Measurements from ENCODE around the gene FBXO38. TPM values are rescaled to one million over a fixed set of nuclear protein-coding genes. Genes with fewer than 3 reads are reported as not detected.
"Not testable (repeated sequence)": the region's sequence is repeated elsewhere in the genome, so short reads cannot be mapped to it uniquely, and the experiment has no call there.

FBXO38 gene
- total RNA-seq, 1 donor = 28.8 TPM

- DNase-seq (ENCODE audit: low read depth in 2 of 3, low spot score in 2 of 3) = not testable (repeated sequence)
Observed at GRCh38 chr5:148468746-148469145, 85.0 kb downstream of the FBXO38 start.

GRCh38 chr5:148469501-148469935, 85.8 kb downstream of the FBXO38 start:
- DNase-seq (ENCODE audit: low read depth in 2 of 3, low spot score in 2 of 3) = no peak

GRCh38 chr5:148471379-148471778, 87.6 kb downstream of the FBXO38 start:
- DNase-seq (ENCODE audit: low read depth in 2 of 3, low spot score in 2 of 3) = no peak

DNA sequence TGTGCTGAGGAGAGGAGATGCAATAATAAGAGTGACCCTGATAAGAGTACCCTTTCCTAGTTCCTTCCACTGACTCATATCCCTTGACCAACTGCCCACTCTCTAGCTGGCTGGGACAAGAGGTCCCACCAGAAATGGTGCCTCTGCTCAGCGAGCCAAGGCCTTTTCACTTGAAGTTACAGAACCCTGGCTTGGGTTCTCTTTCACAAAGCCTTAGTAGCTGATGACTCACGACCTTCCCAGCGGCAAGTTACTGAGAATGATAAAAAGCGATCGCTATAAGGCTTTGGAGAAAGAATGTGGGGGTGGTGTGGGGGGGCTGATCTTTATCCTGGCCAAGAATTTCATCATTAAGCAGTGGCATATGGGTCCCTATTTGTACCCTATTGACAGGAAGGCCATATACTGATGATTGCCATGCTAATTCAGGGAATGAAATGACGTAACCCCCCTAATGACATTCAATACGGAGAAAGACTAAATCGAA, 90.3 kb downstream of the FBXO38 start:
- no peak for DNase-seq (ENCODE audit: low read depth in 2 of 3, low spot score in 2 of 3)

- no peak for DNase-seq (ENCODE audit: low read depth in 2 of 3, low spot score in 2 of 3)
Observed at GRCh38 chr5:148476302-148476701, 92.5 kb downstream of the FBXO38 start.

DNA sequence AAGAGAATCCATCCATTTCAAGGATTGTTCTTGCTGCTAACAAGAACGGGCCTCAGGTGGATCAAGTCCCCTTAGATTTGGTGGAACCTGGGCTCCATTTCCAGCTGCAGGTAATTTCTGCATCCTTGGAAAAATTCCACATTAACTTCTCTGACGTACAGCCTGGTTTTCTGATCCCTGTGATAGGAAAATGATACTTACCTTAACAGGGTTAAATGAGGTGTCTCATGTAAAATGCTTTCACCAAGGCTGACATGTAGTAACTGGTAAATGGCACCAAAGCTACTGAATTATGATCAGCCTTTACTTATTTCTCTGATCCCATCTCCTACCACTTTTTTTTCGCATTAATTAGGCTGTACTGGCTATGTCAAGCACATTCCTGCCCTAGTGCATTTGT, 93.7 kb downstream of the FBXO38 start:
- no peak for DNase-seq (ENCODE audit: low read depth in 2 of 3, low spot score in 2 of 3)

DNA sequence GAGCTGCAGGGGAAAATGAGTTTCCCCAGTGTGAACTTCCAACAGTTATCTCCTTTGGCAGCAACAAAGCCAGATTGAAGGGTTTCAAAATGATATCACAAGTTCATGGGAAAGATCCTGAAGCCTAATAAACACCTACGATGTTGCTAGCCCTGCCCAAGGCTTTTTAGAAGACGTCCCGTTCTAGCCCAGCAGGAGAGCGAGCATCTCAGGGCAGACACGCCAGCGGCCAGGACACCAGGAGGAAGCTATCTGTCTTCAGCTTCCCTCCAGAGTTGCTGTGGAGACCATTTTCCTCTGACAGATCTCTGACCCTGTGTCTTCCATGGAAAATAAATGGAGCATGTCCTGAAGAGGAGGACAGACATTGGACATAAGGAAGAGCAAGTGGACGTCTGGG, 98.4 kb downstream of the FBXO38 start:
- no peak for DNase-seq (ENCODE audit: low read depth in 2 of 3, low spot score in 2 of 3)

DNA sequence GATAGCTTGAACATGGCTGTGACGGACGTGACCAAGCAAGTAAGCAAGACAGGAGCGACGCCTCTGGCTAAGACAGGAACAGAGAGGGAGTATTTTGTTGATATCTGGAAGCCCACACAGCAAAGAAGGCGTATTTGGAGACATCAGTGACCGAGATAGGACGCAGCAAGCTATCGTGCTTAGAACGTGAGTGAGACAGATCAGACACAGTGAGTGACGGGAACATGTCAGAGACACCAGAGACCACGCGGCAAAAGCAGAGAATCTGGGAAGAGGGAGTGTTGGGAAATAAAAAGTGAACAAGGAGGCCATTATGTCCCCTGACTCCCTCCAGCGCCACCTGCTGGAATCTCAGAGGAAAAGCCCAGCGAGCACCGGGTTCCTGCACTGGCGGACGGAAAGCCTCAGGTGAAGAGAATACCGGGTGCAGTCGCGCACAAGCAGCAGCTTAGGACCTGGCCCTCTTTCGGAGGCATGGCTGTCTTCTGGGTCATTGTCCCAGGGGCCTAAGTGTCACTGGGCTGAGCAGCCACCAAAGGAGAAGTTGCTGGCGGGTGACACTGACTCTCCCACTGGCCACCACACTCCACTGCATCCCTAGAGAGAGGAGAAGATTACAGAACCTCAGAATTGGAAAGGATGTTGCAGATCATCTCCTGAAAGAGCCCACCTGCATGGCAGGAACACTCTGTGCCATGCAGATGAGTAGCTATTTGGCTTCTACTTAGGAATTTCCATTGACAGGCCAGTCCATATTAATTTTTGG, 99.1 kb downstream of the FBXO38 start:
- DNase-seq (ENCODE audit: low read depth in 2 of 3, low spot score in 2 of 3) = peak; percentile 7 to 64 (median 43)

GRCh38 chr5:148483750-148484149, 100.0 kb downstream of the FBXO38 start:
- DNase-seq (ENCODE audit: low read depth in 2 of 3, low spot score in 2 of 3) = no peak

GRCh38 chr5:148484651-148485050, 100.9 kb downstream of the FBXO38 start:
- no peak for DNase-seq (ENCODE audit: low read depth in 2 of 3, low spot score in 2 of 3)

GRCh38 chr5:148486456-148486855, 102.7 kb downstream of the FBXO38 start:
- no peak for DNase-seq (ENCODE audit: low read depth in 2 of 3, low spot score in 2 of 3)

- no peak for DNase-seq (ENCODE audit: low read depth in 2 of 3, low spot score in 2 of 3)
Observed at GRCh38 chr5:148488757-148489156, 105.0 kb downstream of the FBXO38 start.

DNA sequence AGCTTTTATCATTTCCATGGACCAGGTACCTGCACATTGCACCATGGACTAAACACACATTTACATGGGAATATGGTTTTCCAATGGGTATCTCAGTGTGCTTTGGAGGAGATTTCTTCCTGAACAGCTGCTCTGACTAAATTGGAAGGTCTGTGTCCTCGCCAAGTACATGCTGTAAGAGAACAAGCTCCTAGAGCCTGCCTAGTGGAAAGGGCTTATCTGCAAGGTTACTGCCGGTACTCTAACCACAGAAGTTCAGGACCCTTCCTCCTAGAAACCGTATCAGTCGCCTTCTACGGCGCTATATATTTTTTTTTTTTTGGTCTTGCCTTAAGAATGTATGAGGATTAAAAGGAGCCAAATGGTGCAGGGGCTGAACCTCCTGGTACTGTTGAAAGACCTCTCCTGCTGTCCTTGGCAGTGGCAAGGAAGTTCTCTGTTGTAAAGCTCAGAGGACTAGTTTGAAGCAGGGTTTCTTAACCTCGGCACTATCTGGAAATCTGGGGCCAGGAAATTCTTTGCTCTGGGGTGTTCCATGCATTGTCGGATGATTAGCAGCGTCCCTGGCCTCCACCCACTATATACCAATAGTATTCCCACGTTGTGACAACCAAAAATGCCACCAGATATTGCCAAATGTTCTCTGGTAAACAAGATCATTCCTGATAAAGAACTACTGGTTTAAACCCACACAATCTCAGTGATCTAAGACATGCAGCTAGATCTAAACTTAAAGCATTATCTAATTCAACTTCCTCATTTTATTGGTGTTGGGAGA, 107.4 kb downstream of the FBXO38 start:
- DNase-seq (ENCODE audit: low read depth in 2 of 3, low spot score in 2 of 3) = peak in 1 of 3 donors; percentile 4

GRCh38 chr5:148491793-148492184, 108.0 kb downstream of the FBXO38 start:
- DNase-seq (ENCODE audit: low read depth in 2 of 3, low spot score in 2 of 3) = no peak

DNA sequence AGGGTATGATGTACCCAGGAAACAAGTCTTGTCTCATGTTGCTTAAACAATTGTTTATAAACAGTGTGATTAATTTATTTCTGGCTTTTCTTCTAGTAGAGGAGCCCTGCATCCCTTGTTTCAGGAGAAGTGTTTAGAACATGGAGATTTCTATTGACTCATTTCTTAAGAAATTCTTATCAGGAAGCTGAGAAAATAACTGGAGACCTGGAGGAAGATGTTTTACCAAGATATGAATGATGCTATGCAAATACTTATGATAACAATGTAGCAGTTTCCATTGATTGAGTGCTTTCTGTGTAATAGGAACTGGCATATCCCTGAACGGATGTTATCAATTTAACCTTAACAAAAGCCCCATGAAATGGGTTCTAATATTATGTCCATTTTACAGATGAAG, 108.6 kb downstream of the FBXO38 start:
- no peak for DNase-seq (ENCODE audit: low read depth in 2 of 3, low spot score in 2 of 3)

Small RNA genes lying within 50 kb of the gene (small RNA-seq; reads per million reads assigned to genes)
- not detected for gene RF00017

Other genes with a start within 250 kb of the FBXO38 start
- gene SPINK14, start 215.4 kb upstream of the FBXO38 start, total RNA-seq = not detected
- gene SPINK6, start 180.9 kb upstream of the FBXO38 start, total RNA-seq = not detected
- not detected for gene MARCOL, start 145.4 kb upstream of the FBXO38 start, total RNA-seq
- gene SPINK13, start 115.2 kb upstream of the FBXO38 start, total RNA-seq = not detected
- not detected for gene SPINK7, start 71.5 kb upstream of the FBXO38 start, total RNA-seq
- gene SPINK9, start 48.4 kb upstream of the FBXO38 start, total RNA-seq = not detected

Measured in hematopoietic multipotent progenitor cell (in vitro differentiated cells).